ENCODE results near the gene ROBO2.

The ROBO2 gene

GRCh38 chr3:77096966-77097890, 57.3 kb downstream of the ROBO2 start:
- Histone ChIP-seq H3K27me3 (no peaks in the 10 kb centered on the region), H3K9me3 (no peaks in the 10 kb centered on the region), H3K4me1 (no peaks in the 10 kb centered on the region), H3K4me3 (ENCODE audit: low read depth, low read length) (no peak overlapping the region), H3K36me3 (no peaks in the 10 kb centered on the region; the same call in 1 of the 2 replicates)
- no peak for DNase-seq
- TF ChIP-seq CTCF (IDR thresholded peaks at IDR 0.05; ENCODE audit: low read depth, low read length) = no peak

GRCh38 chr3:77102951-77103769, 63.3 kb downstream of the ROBO2 start:
- no peaks in the 10 kb centered on the region for H3K27me3 ChIP-seq

GRCh38 chr3:77122652-77123051, 82.8 kb downstream of the ROBO2 start:
- H3K4me1 ChIP-seq = peaks cover 8% of the 10 kb centered on the region
- H3K9me3 ChIP-seq = no peaks in the 10 kb centered on the region
- DNase-seq = no peak
- TF ChIP-seq CTCF (IDR thresholded peaks at IDR 0.05; ENCODE audit: low read depth, low read length) = no peak
- no peak overlapping the region for H3K4me3 ChIP-seq (ENCODE audit: low read depth, low read length)
- H3K36me3 ChIP-seq = no peaks in the 10 kb centered on the region
- no peaks in the 10 kb centered on the region for H3K27me3 ChIP-seq

More at GRCh38 chr3:77102951-77103769, 63.3 kb downstream of the ROBO2 start:
- no peaks in the 10 kb centered on the region for H3K9me3 ChIP-seq
- TF ChIP-seq CTCF (IDR thresholded peaks at IDR 0.05; ENCODE audit: low read depth, low read length) = no peak
- no peaks in the 10 kb centered on the region; the same call in 1 of the 2 replicates for H3K36me3 ChIP-seq
- H3K4me1 ChIP-seq = no peaks in the 10 kb centered on the region
- DNase-seq = no peak
- no peak overlapping the region for H3K4me3 ChIP-seq (ENCODE audit: low read depth, low read length)

GRCh38 chr3:77125966-77126365, 86.1 kb downstream of the ROBO2 start:
- Histone ChIP-seq H3K4me3 (ENCODE audit: low read depth, low read length) (no peak overlapping the region), H3K36me3 (no peaks in the 10 kb centered on the region), H3K4me1 (peaks cover 8% of the 10 kb centered on the region), H3K9me3 (no peaks in the 10 kb centered on the region), H3K27me3 (no peaks in the 10 kb centered on the region)
- DNase-seq = no peak
- no peak for TF ChIP-seq CTCF (IDR thresholded peaks at IDR 0.05; ENCODE audit: low read depth, low read length)

- Histone ChIP-seq H3K9me3 (no peaks in the 10 kb centered on the region), H3K27me3 (no peaks in the 10 kb centered on the region), H3K4me1 (peaks cover 30% of the 10 kb centered on the region), H3K36me3 (no peaks in the 10 kb centered on the region), H3K4me3 (ENCODE audit: low read depth, low read length) (peak overlapping the region; percentile 45)
- peak; percentile 57 for DNase-seq
- no peak for TF ChIP-seq CTCF (IDR thresholded peaks at IDR 0.05; ENCODE audit: low read depth, low read length)
Observed at GRCh38 chr3:77134769-77135168, 94.9 kb downstream of the ROBO2 start.
